SK-N-MC (cell line): ENCODE results near the gene COMMD7.

Experiments used
- EZH2 ChIP-seq: fragments of 200-600 bp; sonication (generic); IDR thresholded peaks from one replicate; pipeline ENCODE4 v1.6.1; 2017; ENCODE audit warnings: antibody characterized with exemption
- POLR2AphosphoS5 ChIP-seq: IDR thresholded peaks from 2 replicates; pipeline ENCODE4 v1.6.1; 2012; ENCODE audit warnings: mild to moderate bottlenecking, low read depth, low read length, borderline replicate concordance

DNA sequence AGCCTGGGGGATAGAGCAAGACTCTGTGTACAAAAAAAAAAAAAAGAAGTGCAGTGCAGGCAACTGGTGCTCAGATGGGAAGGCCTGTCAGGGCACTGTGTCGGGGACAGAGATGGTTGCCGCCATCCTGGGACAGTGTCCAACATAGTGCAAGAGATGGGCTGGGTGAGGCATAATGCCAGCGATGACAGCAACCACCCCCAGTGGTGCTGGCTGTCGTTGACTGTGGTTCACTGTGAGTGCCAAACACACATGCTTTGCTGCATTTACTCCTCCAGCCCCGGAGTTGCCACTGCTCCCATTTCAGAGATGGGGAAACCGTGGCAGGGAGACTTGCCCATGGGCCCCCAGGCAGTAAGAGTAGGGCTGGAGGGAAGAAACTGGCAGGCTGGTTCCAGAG lies 64.3 kb downstream of the COMMD7 start:
- TF ChIP-seq EZH2 (no peak), POLR2AphosphoS5 (no peak)
